HepG2 (cell line): ENCODE results near the gene PPM1G. TPM values are rescaled to one million over a fixed set of nuclear protein-coding genes. Genes with fewer than 3 reads are reported as not detected.

Source experiments
- ARNT2 ChIP-seq: sonication (generic); formaldehyde crosslinking; IDR thresholded peaks from 2 replicates; pipeline ENCODE4 v1.8.0; 2022; ENCODE audit warnings: mild to moderate bottlenecking, low read depth, missing genetic modification reagents, moderate library complexity
- ASH2L ChIP-seq: fragments of 300-600, 200-600 bp; sonication (generic); IDR thresholded peaks from 2 replicates; pipeline ENCODE4 v1.7.0; 2017; ENCODE audit warnings: low read depth, mild to moderate bottlenecking, moderate library complexity, mixed read lengths, low read length; ENCODE audit not compliant: insufficient read length
- ATF4 ChIP-seq, 2 experiments: fragments of 450-650 bp in 1 of 2; sonication (generic) in 1 of 2; formaldehyde crosslinking; IDR thresholded peaks; 2 replicates each; pipeline versions ENCODE4 v1.5.0 to v1.8.0; 2020 to 2022; ENCODE audit warnings: mild to moderate bottlenecking in 1 of 2, missing genetic modification reagents in 1 of 2
- EP300 ChIP-seq, 3 experiments: sonication (generic) in 1 of 3; formaldehyde crosslinking in 1 of 3; IDR thresholded peaks; 2 replicates each; pipeline versions ENCODE4 v1.5.1 to v1.6.1; 2011 to 2020; ENCODE audit warnings: low read depth in 2 of 3, low read length in 2 of 3, borderline replicate concordance in 1 of 3, improper control_type of control experiment in 1 of 3, mild to moderate bottlenecking in 1 of 3, missing genetic modification reagents in 1 of 3, moderate library complexity in 1 of 3
- FUBP1 ChIP-seq: sonication (generic); formaldehyde crosslinking; IDR thresholded peaks from 2 replicates; pipeline ENCODE4 v1.5.1; 2020; ENCODE audit warnings: missing genetic modification reagents, mild to moderate bottlenecking, borderline replicate concordance
- MATR3 ChIP-seq: sonication (generic); formaldehyde crosslinking; IDR thresholded peaks from 2 replicates; pipeline ENCODE4 v1.4.0; 2020; ENCODE audit warnings: missing genetic modification reagents
- POGZ ChIP-seq: sonication (generic); formaldehyde crosslinking; IDR thresholded peaks from 2 replicates; pipeline ENCODE4 v1.4.0; 2020; ENCODE audit warnings: mild to moderate bottlenecking, missing genetic modification reagents
- SIX4 ChIP-seq: sonication (generic); formaldehyde crosslinking; IDR thresholded peaks from 2 replicates; pipeline ENCODE4 v1.4.0; 2020; ENCODE audit warnings: missing genetic modification reagents
- TBP ChIP-seq: sonication (generic); formaldehyde crosslinking; IDR thresholded peaks from 2 replicates; pipeline ENCODE4 v1.5.0; 2020; ENCODE audit warnings: missing genetic modification reagents
- U2AF2 ChIP-seq: fragments of 200-400 bp; formaldehyde crosslinking; IDR thresholded peaks from 2 replicates; pipeline ENCODE4 v1.6.1; 2017; ENCODE audit warnings: low read depth, mild to moderate bottlenecking, low read length
- ZNF20 ChIP-seq: sonication (generic); formaldehyde crosslinking; IDR thresholded peaks from 2 replicates; pipeline ENCODE4 v1.4.0; 2020; ENCODE audit warnings: mild to moderate bottlenecking, moderate library complexity, missing genetic modification reagents
- ZNF333 ChIP-seq: sonication (generic); formaldehyde crosslinking; IDR thresholded peaks from 2 replicates; pipeline ENCODE4 v1.4.0; 2020; ENCODE audit warnings: mild to moderate bottlenecking, missing genetic modification reagents, borderline replicate concordance
- ZNF720 ChIP-seq: sonication (generic); formaldehyde crosslinking; IDR thresholded peaks from 2 replicates; pipeline ENCODE4 v1.4.0; 2020; ENCODE audit warnings: missing genetic modification reagents
- ZZZ3 ChIP-seq: sonication (generic); formaldehyde crosslinking; IDR thresholded peaks from 2 replicates; pipeline ENCODE4 v1.4.0; 2020; ENCODE audit warnings: missing genetic modification reagents, mild to moderate bottlenecking, borderline replicate concordance
- polyA plus RNA-seq, 8 experiments: library from polyadenylated mRNA; depleted of rRNA in 3 of 8; stranded (reverse) in 7 of 8; unstranded in 1 of 8; fragments of >200 nt; fragmentation: Illumina TruSeq in 4 of 8; extraction: Trizol in 4 of 8; gene quantifications; 2 replicates each; pipeline versions ENCODE4 v1.2.1 to v1.2.3, GENCODE V29; 2011 to 2016; ENCODE audit warnings: low read depth in 4 of 8, missing spikeins in 1 of 8, mixed read lengths in 1 of 8; ENCODE audit not compliant: insufficient read depth in 1 of 8
- total RNA-seq, 5 experiments: library from RNA; depleted of rRNA; stranded (reverse); fragments of >200 nt; fragmentation: Illumina TruSeq; extraction: Trizol; gene quantifications; 2 replicates each; pipeline ENCODE4 v1.2.3, GENCODE V29; 2016; ENCODE audit warnings: low read depth in 1 of 5
- TF ChIP-seq, protein P1 (sequence below): sonication (generic); formaldehyde crosslinking; IDR thresholded peaks from 2 replicates; pipeline ENCODE4 v1.8.1; 2022; ENCODE audit warnings: mild to moderate bottlenecking, missing genetic modification reagents
- TF ChIP-seq, protein P2 (sequence below): sonication (generic); formaldehyde crosslinking; IDR thresholded peaks from 2 replicates; pipeline ENCODE4 v1.4.0; 2020; ENCODE audit warnings: mild to moderate bottlenecking, low read depth, missing genetic modification reagents
- TF ChIP-seq, protein P3 (sequence below): sonication (generic); formaldehyde crosslinking; IDR thresholded peaks from 2 replicates; pipeline ENCODE4 v1.4.0; 2020; ENCODE audit warnings: missing genetic modification reagents, borderline replicate concordance

The PPM1G gene
- total and polyA plus RNA-seq, 2 of the 13 experiments (the other 11 are each of a cell fraction or from before 2014, with no cell fraction given): 58.2 to 213 TPM

- TF ChIP-seq EP300 (IDR thresholded peaks at IDR 0.05; ENCODE audit: low read depth in 2 of 2, low read length in 2 of 2): peak; percentile 53 to 68
- TF ChIP-seq EP300 (CRISPR knock-in tag; IDR thresholded peaks at IDR 0.05; ENCODE audit: borderline replicate concordance): no peak; the same call in 1 of the 2 replicates
- no peak for TF ChIP-seq ZNF720
- peak; percentile 96 for TF ChIP-seq ARNT2
- TF ChIP-seq, protein P1, sequence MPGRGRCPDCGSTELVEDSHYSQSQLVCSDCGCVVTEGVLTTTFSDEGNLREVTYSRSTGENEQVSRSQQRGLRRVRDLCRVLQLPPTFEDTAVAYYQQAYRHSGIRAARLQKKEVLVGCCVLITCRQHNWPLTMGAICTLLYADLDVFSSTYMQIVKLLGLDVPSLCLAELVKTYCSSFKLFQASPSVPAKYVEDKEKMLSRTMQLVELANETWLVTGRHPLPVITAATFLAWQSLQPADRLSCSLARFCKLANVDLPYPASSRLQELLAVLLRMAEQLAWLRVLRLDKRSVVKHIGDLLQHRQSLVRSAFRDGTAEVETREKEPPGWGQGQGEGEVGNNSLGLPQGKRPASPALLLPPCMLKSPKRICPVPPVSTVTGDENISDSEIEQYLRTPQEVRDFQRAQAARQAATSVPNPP (CRISPR knock-in tag): peak; percentile 91
- TF ChIP-seq ZNF333 (CRISPR knock-in tag): peak; percentile 93
- TF ChIP-seq ZZZ3: peak; percentile 87
- no peak for TF ChIP-seq U2AF2
- no peak for TF ChIP-seq MATR3 (CRISPR knock-in tag)
- peak; percentile 52; the same call in 1 of the 2 replicates for TF ChIP-seq ZNF20 (CRISPR knock-in tag)
- peak in 1 of 2 experiments; percentile 88; a peak in 2 of 4 replicates for TF ChIP-seq ATF4 (CRISPR knock-in tag; IDR thresholded peaks at IDR 0.05)
- no peak for TF ChIP-seq TBP
- TF ChIP-seq, protein P2, sequence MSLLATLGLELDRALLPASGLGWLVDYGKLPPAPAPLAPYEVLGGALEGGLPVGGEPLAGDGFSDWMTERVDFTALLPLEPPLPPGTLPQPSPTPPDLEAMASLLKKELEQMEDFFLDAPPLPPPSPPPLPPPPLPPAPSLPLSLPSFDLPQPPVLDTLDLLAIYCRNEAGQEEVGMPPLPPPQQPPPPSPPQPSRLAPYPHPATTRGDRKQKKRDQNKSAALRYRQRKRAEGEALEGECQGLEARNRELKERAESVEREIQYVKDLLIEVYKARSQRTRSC: peak; percentile 77; the same call in 1 of the 2 replicates
- TF ChIP-seq, protein P3, sequence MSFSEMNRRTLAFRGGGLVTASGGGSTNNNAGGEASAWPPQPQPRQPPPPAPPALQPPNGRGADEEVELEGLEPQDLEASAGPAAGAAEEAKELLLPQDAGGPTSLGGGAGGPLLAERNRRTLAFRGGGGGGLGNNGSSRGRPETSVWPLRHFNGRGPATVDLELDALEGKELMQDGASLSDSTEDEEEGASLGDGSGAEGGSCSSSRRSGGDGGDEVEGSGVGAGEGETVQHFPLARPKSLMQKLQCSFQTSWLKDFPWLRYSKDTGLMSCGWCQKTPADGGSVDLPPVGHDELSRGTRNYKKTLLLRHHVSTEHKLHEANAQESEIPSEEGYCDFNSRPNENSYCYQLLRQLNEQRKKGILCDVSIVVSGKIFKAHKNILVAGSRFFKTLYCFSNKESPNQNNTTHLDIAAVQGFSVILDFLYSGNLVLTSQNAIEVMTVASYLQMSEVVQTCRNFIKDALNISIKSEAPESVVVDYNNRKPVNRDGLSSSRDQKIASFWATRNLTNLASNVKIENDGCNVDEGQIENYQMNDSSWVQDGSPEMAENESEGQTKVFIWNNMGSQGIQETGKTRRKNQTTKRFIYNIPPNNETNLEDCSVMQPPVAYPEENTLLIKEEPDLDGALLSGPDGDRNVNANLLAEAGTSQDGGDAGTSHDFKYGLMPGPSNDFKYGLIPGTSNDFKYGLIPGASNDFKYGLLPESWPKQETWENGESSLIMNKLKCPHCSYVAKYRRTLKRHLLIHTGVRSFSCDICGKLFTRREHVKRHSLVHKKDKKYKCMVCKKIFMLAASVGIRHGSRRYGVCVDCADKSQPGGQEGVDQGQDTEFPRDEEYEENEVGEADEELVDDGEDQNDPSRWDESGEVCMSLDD (CRISPR knock-in tag): no peak; the same call in none of the 2 replicates
- peak; percentile 95 for TF ChIP-seq POGZ
- peak; percentile 34; the same call in 1 of the 2 replicates for TF ChIP-seq SIX4 (CRISPR knock-in tag)
- peak; percentile 98 for TF ChIP-seq ASH2L
- TF ChIP-seq FUBP1: peak; percentile 74; the same call in 1 of the 2 replicates
These were observed 39.2 kb downstream of the PPM1G start, which contains the start of the genes EIF2B4 and SNX17 (continued) for GRCh38 chr2:27370026-27370815.
